Measurements from ENCODE around the gene BRPF1.

DNA sequence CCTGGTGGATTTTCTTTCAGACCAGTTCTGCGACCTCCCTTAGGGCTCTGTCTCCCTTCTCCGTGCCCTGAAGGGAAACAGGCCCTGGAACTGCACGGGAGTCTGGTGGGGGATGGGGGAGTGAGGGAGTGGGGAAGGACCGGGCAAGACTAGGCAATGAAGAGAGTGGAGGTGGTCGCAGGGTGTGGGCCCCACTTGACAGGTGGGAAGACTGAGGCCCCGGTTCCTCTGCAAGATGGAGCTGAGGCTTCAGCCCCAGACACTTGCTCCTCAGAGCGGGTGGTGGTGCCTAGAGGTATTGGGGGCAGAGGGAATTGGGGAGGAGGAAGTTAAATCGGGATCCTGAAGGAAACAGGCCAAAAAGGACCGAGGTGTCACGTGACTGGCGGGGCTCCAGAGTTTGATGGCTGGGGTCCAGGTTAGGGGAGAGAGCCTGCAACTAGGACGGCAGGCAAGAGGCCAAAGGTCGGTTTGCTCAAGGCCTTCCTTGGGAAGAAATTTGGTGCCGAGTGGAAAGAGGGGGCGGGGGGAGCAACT, 38.8 kb downstream of the BRPF1 start:
- TF ChIP-seq POLR2A (IDR thresholded peaks at IDR 0.05) (no peak), POLR2AphosphoS5 (IDR thresholded peaks at IDR 0.05) (peak; percentile 29 to 37 (median 34))
- TF ChIP-seq, protein P1, sequence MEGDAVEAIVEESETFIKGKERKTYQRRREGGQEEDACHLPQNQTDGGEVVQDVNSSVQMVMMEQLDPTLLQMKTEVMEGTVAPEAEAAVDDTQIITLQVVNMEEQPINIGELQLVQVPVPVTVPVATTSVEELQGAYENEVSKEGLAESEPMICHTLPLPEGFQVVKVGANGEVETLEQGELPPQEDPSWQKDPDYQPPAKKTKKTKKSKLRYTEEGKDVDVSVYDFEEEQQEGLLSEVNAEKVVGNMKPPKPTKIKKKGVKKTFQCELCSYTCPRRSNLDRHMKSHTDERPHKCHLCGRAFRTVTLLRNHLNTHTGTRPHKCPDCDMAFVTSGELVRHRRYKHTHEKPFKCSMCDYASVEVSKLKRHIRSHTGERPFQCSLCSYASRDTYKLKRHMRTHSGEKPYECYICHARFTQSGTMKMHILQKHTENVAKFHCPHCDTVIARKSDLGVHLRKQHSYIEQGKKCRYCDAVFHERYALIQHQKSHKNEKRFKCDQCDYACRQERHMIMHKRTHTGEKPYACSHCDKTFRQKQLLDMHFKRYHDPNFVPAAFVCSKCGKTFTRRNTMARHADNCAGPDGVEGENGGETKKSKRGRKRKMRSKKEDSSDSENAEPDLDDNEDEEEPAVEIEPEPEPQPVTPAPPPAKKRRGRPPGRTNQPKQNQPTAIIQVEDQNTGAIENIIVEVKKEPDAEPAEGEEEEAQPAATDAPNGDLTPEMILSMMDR (IDR thresholded peaks at IDR 0.05): no peak
